GM12864 (cell line): ENCODE data around the gene SLC5A3.
A peak's percentile ranks its signal among the peaks of the same experiment; 100 is the strongest.

Source experiments
- DNase-seq: peaks from one replicate; pipeline ENCODE4 v3.0.0-alpha.2; 2011; ENCODE audit warnings: low read depth
- H3K4me3 ChIP-seq: 2 replicates; pipeline ENCODE4 v1.5.1; 2011; ENCODE audit warnings: mild to moderate bottlenecking, low read depth, low read length, control low read depth
- CTCF ChIP-seq: IDR thresholded peaks from 2 replicates; pipeline ENCODE4 v1.5.1; 2011; ENCODE audit warnings: low read depth, mild to moderate bottlenecking, moderate library complexity, low read length, control low read depth, inconsistent platforms; ENCODE audit errors: missing control alignments

SLC5A3 gene

GRCh38 chr21:34085129-34085528 lies 11.8 kb downstream of the SLC5A3 start:
- no peak for TF ChIP-seq CTCF
- no peak overlapping the region for H3K4me3 ChIP-seq
- DNase-seq: no peak

GRCh38 chr21:34086887-34087306 lies 13.5 kb downstream of the SLC5A3 start:
- DNase-seq: no peak
- no peak overlapping the region for H3K4me3 ChIP-seq
- no peak for TF ChIP-seq CTCF

- no peak for TF ChIP-seq CTCF
- H3K4me3 ChIP-seq: no peak overlapping the region
- DNase-seq: no peak
Observed at GRCh38 chr21:34088752-34089151, 15.4 kb downstream of the SLC5A3 start.

GRCh38 chr21:34091032-34091431 lies 17.7 kb downstream of the SLC5A3 start:
- no peak for TF ChIP-seq CTCF
- no peak for DNase-seq
- H3K4me3 ChIP-seq: no peak overlapping the region

- DNase-seq: no peak
- no peak overlapping the region for H3K4me3 ChIP-seq
- peak; percentile 48 for TF ChIP-seq CTCF
Observed at GRCh38 chr21:34091607-34092006, 18.2 kb downstream of the SLC5A3 start.

- DNase-seq: no peak
- TF ChIP-seq CTCF: no peak
- H3K4me3 ChIP-seq: no peak overlapping the region
Observed at GRCh38 chr21:34092262-34092921, 19.0 kb downstream of the SLC5A3 start.

GRCh38 chr21:34093083-34093482 lies 19.7 kb downstream of the SLC5A3 start:
- TF ChIP-seq CTCF: no peak
- DNase-seq: no peak
- H3K4me3 ChIP-seq: no peak overlapping the region
